ENCODE measurements around the gene ZKSCAN4. TPM values are rescaled to one million over a fixed set of nuclear protein-coding genes. Genes with fewer than 3 reads are reported as not detected.

ZKSCAN4 gene
- polyA plus RNA-seq, 1 of the 3 experiments (the other 2 are of a cell fraction), result 2.9 TPM

- H2AFZ ChIP-seq (ENCODE audit: low read depth), result no peak overlapping the region
- no peak overlapping the region for H3K9ac ChIP-seq
- WGBS (ENCODE audit: low lambda C conversion rate), result 60% methylated on average over 1 of the region's 1 CpG
- H3K4me3 ChIP-seq (ENCODE audit: low read depth in 2 of 2, low read length in 1 of 2), result no peak overlapping the region
- ChIA-PET CTCF (no interaction called here), POLR2A (interaction anchor here (3.2 kb wide), 1 partner anchor 12 kb away, joined by 29 read pairs; the partner anchor contains the start of gene ZSCAN26)
- peaks cover 0 to 7% of the 10 kb centered on the region in 2 experiments for H3K36me3 ChIP-seq (replicated peaks in 1 of 2; ENCODE audit: control insufficient read depth in 1 of 2, insufficient read depth in 2 of 2, low read length in 1 of 2)
- TF ChIP-seq FOXJ3 (CRISPR knock-in tag; IDR thresholded peaks at IDR 0.05) (no peak), GATA2 (CRISPR knock-in tag; IDR thresholded peaks at IDR 0.05) (no peak), JUND (IDR thresholded peaks at IDR 0.05) (no peak), RFX5 (IDR thresholded peaks at IDR 0.05; ENCODE audit: low read length) (no peak), NRF1 (IDR thresholded peaks at IDR 0.05; ENCODE audit: low read depth, low read length) (no peak), CHD2 (IDR thresholded peaks at IDR 0.05; ENCODE audit: low read length, partially characterized antibody) (no peak), RCOR1 (IDR thresholded peaks at IDR 0.05; ENCODE audit: low read length) (no peak), YY1 (IDR thresholded peaks at IDR 0.05; ENCODE audit: low read depth) (no peak), NFIC (IDR thresholded peaks at IDR 0.05; ENCODE audit: borderline replicate concordance) (no peak), PBX3 (IDR thresholded peaks at IDR 0.05) (no peak), SMC3 (IDR thresholded peaks at IDR 0.05; ENCODE audit: low read depth, low read length) (no peak), POLR2AphosphoS5 (IDR thresholded peaks at IDR 0.05; ENCODE audit: low read depth, low read length) (no peak), MAX (IDR thresholded peaks at IDR 0.05; ENCODE audit: low read depth) (no peak), GABPA (IDR thresholded peaks at IDR 0.05; ENCODE audit: low read depth) (no peak)
- H3K79me2 ChIP-seq (ENCODE audit: insufficient read depth), result peaks cover 19% of the 10 kb centered on the region
- H4K20me1 ChIP-seq (ENCODE audit: insufficient read depth), result no peaks in the 10 kb centered on the region
- DNase-seq, result no peak
- no peaks in the 10 kb centered on the region for H3K9me3 ChIP-seq
- H3F3A ChIP-seq (replicated peaks; ENCODE audit: insufficient read depth), result no peaks in the 10 kb centered on the region
- no peak overlapping the region for H3K4me2 ChIP-seq
- peaks cover 5 to 12% of the 10 kb centered on the region in 2 experiments; a peak in 3 of 4 replicates for H3K4me1 ChIP-seq (ENCODE audit: control insufficient read depth in 1 of 2, insufficient read depth in 2 of 2, low read depth in 1 of 2, low read length in 1 of 2)
- H3K27ac ChIP-seq (ENCODE audit: low read depth in 2 of 2, low read length in 1 of 2), result no peak overlapping the region
- no peaks in the 10 kb centered on the region for H3K27me3 ChIP-seq (ENCODE audit: insufficient read depth)
- no peaks in the 10 kb centered on the region for H3K9me2 ChIP-seq
Observed at GRCh38 chr6:28254121-28254519, 2.1 kb upstream of the ZKSCAN4 start.

- peaks cover 14 to 27% of the 10 kb centered on the region in 2 experiments for H3K36me3 ChIP-seq (replicated peaks in 1 of 2; ENCODE audit: control insufficient read depth in 1 of 2, insufficient read depth in 2 of 2, low read length in 1 of 2)
- H3K9ac ChIP-seq, result peak overlapping the region; percentile 77
- DNase-seq, result no peak
- peak overlapping the region; percentile 92 for H2AFZ ChIP-seq (ENCODE audit: low read depth)
- H3K4me2 ChIP-seq, result peak overlapping the region; percentile 79
- TF ChIP-seq MEF2A (IDR thresholded peaks at IDR 0.05; ENCODE audit: borderline replicate concordance, low read depth) (no peak), REST (IDR thresholded peaks at IDR 0.05; ENCODE audit: low read depth, low read length) (no peak)
- H3K27ac ChIP-seq (ENCODE audit: low read depth in 2 of 2, low read length in 1 of 2), result peak overlapping the region; percentile 41 to 81; a peak in 3 of 4 replicates
- ChIA-PET POLR2A (interaction anchor here (0.6 to 3.2 kb wide), 6 partner anchors 15 to 115 kb away, joined by 3 to 29 read pairs (median 7); partner anchors contain the start of genes ZKSCAN8, ZSCAN26 and ZSCAN9), CTCF (interaction anchor here (0.9 to 1.5 kb wide), 5 partner anchors 15 to 115 kb away, joined by 3 to 6 read pairs (median 4); partner anchors contain the start of gene ZSCAN26)
- H3F3A ChIP-seq (replicated peaks; ENCODE audit: insufficient read depth), result no peaks in the 10 kb centered on the region
- H3K79me2 ChIP-seq (ENCODE audit: insufficient read depth), result peaks cover 19% of the 10 kb centered on the region
- no peaks in the 10 kb centered on the region for H3K9me2 ChIP-seq
- peaks cover 5 to 12% of the 10 kb centered on the region in 2 experiments; a peak in 3 of 4 replicates for H3K4me1 ChIP-seq (ENCODE audit: control insufficient read depth in 1 of 2, insufficient read depth in 2 of 2, low read depth in 1 of 2, low read length in 1 of 2)
- WGBS (ENCODE audit: low lambda C conversion rate), result 0% methylated on average over 1 of the region's 25 CpGs
- H3K27me3 ChIP-seq (ENCODE audit: insufficient read depth), result no peaks in the 10 kb centered on the region
- no peaks in the 10 kb centered on the region for H3K9me3 ChIP-seq
- no peaks in the 10 kb centered on the region for H4K20me1 ChIP-seq (ENCODE audit: insufficient read depth)
- H3K4me3 ChIP-seq (ENCODE audit: low read depth in 2 of 2, low read length in 1 of 2), result peak overlapping the region; percentile 93 to 97
Observed at GRCh38 chr6:28251661-28252008, 434 bp downstream of the ZKSCAN4 start.

Data from SK-N-SH (cell line).